SK-N-SH (cell line): ENCODE results near the gene PRSS48. TPM values are rescaled to one million over a fixed set of nuclear protein-coding genes. Genes with fewer than 3 reads are reported as not detected.

Experiments used
- CTCF ChIA-PET: fragments of 300-600, 350-600 bp; formaldehyde crosslinking; extraction: SDS; loops from one replicate; lab custom pipeline; 2021; lab: Yijun Ruan, JAX
- POLR2A ChIA-PET: fragments of 350-600 bp; sonication (Branson Sonifier 250); formaldehyde crosslinking; extraction: SDS; loops from one replicate; lab custom pipeline; 2020; ENCODE audit warnings: antibody characterized with exemption, inconsistent platforms; lab: Yijun Ruan, JAX
- DNase-seq: peaks from one replicate; pipeline ENCODE4 v3.0.0; 2012
- H2AFZ ChIP-seq: fragments of 200-600 bp; sonication (generic); 2 replicates; pipeline ENCODE4 v1.8.1; 2016; ENCODE audit warnings: antibody characterized with exemption, mild to moderate bottlenecking, low read depth
- H3F3A ChIP-seq: fragments of 200-600 bp; sonication (generic); replicated peaks from 2 replicates; pipeline ENCODE3; 2016; ENCODE audit warnings: antibody characterized with exemption, mild to moderate bottlenecking; ENCODE audit not compliant: insufficient read depth
- H3K27ac ChIP-seq, 2 experiments: fragments of 200-500 bp in 1 of 2; fragments of 200-600 bp in 1 of 2; sonication (Bioruptor generic) in 1 of 2; sonication (generic), shearing (Covaris generic) in 1 of 2; 2 replicates each; pipeline versions ENCODE4 v1.5.1 to v1.6.1; 2014 to 2016; ENCODE audit warnings: low read depth in 2 of 2, inconsistent platforms in 1 of 2, low read length in 1 of 2, mild to moderate bottlenecking in 1 of 2, mixed read lengths in 1 of 2
- H3K27me3 ChIP-seq: fragments of 200-600 bp; sonication (generic), shearing (Covaris generic); 2 replicates; pipeline ENCODE4 v1.6.1; 2016; ENCODE audit warnings: mixed run types; ENCODE audit not compliant: insufficient read depth
- H3K36me3 ChIP-seq, 2 experiments: fragments of 200-500 bp in 1 of 2; fragments of 200-600 bp in 1 of 2; sonication (Bioruptor generic) in 1 of 2; sonication (generic) in 1 of 2; replicated peaks in 1 of 2; 2 replicates each; pipeline versions ENCODE3 to v1.5.1; 2014 to 2016; ENCODE audit warnings: low read length in 1 of 2, mild to moderate bottlenecking in 1 of 2; ENCODE audit not compliant: insufficient read depth in 2 of 2, control insufficient read depth in 1 of 2
- H3K4me1 ChIP-seq, 2 experiments: fragments of 200-500 bp in 1 of 2; fragments of 200-600 bp in 1 of 2; sonication (Bioruptor generic) in 1 of 2; sonication (generic), shearing (Covaris generic) in 1 of 2; 2 replicates each; pipeline versions ENCODE4 v1.5.1 to v1.6.1; 2014 to 2016; ENCODE audit warnings: low read depth in 1 of 2, low read length in 1 of 2, mixed run types in 1 of 2; ENCODE audit not compliant: insufficient read depth in 2 of 2, control insufficient read depth in 1 of 2
- H3K4me2 ChIP-seq: fragments of 200-600 bp; sonication (generic), shearing (Covaris generic); 2 replicates; pipeline ENCODE4 v1.6.1; 2017; ENCODE audit warnings: mixed run types
- H3K4me3 ChIP-seq, 2 experiments: fragments of 200-500 bp in 1 of 2; fragments of 200-600 bp in 1 of 2; sonication (Bioruptor generic) in 1 of 2; sonication (generic), shearing (Covaris generic) in 1 of 2; 2 replicates each; pipeline versions ENCODE4 v1.5.1 to v1.8.1; 2014 to 2016; ENCODE audit warnings: low read depth in 2 of 2, inconsistent platforms in 1 of 2, low read length in 1 of 2, mild to moderate bottlenecking in 1 of 2, mixed read lengths in 1 of 2, moderate library complexity in 1 of 2
- H3K79me2 ChIP-seq: fragments of 200-600 bp; sonication (generic); 2 replicates; pipeline ENCODE4 v1.8.1; 2017; ENCODE audit warnings: mild to moderate bottlenecking; ENCODE audit not compliant: insufficient read depth
- H3K9ac ChIP-seq: fragments of 200-600 bp; sonication (generic); 2 replicates; pipeline ENCODE4 v1.6.1; 2017; ENCODE audit warnings: mixed run types
- H3K9me2 ChIP-seq: fragments of 200-600 bp; sonication (generic); 2 replicates; pipeline ENCODE4 v1.6.1; 2017; ENCODE audit warnings: mixed run types
- H3K9me3 ChIP-seq: fragments of 200-600 bp; sonication (generic); 2 replicates; pipeline ENCODE4 v1.6.1; 2017; ENCODE audit warnings: mixed run types, mild to moderate bottlenecking, moderate library complexity
- H4K20me1 ChIP-seq: fragments of 200-600 bp; sonication (generic); 2 replicates; pipeline ENCODE4 v1.6.1; 2017; ENCODE audit warnings: mild to moderate bottlenecking, mixed run types; ENCODE audit not compliant: insufficient read depth
- CHD2 ChIP-seq: fragments of 150-350 bp; IDR thresholded peaks from 2 replicates; pipeline ENCODE4 v1.6.1; 2018; ENCODE audit warnings: low read length; ENCODE audit not compliant: partially characterized antibody
- ELF1 ChIP-seq: IDR thresholded peaks from 2 replicates; pipeline ENCODE4 v1.4.0; 2012
- EZH2phosphoT487 ChIP-seq: fragments of 200-600 bp; sonication (generic); IDR thresholded peaks from 2 replicates; pipeline ENCODE4 v1.6.1; 2017; ENCODE audit warnings: low read depth, mixed run types, mild to moderate bottlenecking, antibody characterized with exemption, moderate library complexity, borderline replicate concordance
- FOSL2 ChIP-seq: IDR thresholded peaks from 2 replicates; pipeline ENCODE4 v1.4.0; 2012; ENCODE audit warnings: low read depth, mild to moderate bottlenecking, moderate library complexity, borderline replicate concordance
- FOXJ3 ChIP-seq: sonication (generic); formaldehyde crosslinking; IDR thresholded peaks from 2 replicates; pipeline ENCODE4 v1.5.1; 2020; ENCODE audit warnings: mild to moderate bottlenecking, missing genetic modification reagents
- GABPA ChIP-seq: IDR thresholded peaks from 2 replicates; pipeline ENCODE4 v1.4.0; 2012; ENCODE audit warnings: low read depth, mild to moderate bottlenecking
- JUND ChIP-seq: IDR thresholded peaks from 2 replicates; pipeline ENCODE4 v1.4.0; 2012
- MXI1 ChIP-seq: IDR thresholded peaks from 2 replicates; pipeline ENCODE4 v1.6.1; 2012; ENCODE audit warnings: mild to moderate bottlenecking, low read depth, low read length, improper control_type of control experiment
- POLR2AphosphoS5 ChIP-seq: IDR thresholded peaks from 2 replicates; pipeline ENCODE4 v1.6.1; 2012; ENCODE audit warnings: low read depth, low read length
- RAD21 ChIP-seq: IDR thresholded peaks from 2 replicates; pipeline ENCODE4 v1.6.1; 2012; ENCODE audit warnings: mild to moderate bottlenecking, low read length
- SMC3 ChIP-seq: IDR thresholded peaks from 2 replicates; pipeline ENCODE4 v1.6.1; 2012; ENCODE audit warnings: low read depth, low read length, improper control_type of control experiment
- TCF12 ChIP-seq: IDR thresholded peaks from 2 replicates; pipeline ENCODE4 v1.4.0; 2012
- TEAD4 ChIP-seq: IDR thresholded peaks from 2 replicates; pipeline ENCODE4 v1.4.0; 2012; ENCODE audit warnings: mild to moderate bottlenecking, borderline replicate concordance; ENCODE audit not compliant: insufficient read depth
- YY1 ChIP-seq: IDR thresholded peaks from 2 replicates; pipeline ENCODE4 v1.4.0; 2012; ENCODE audit warnings: low read depth, mild to moderate bottlenecking
- WGBS: methylation state at CpG from one replicate; pipeline ENCODE4 v1.1.6; 2017; ENCODE audit warnings: low lambda C conversion rate; 5-methylcytosine and 5-hydroxymethylcytosine counted together
- polyA plus RNA-seq, 3 experiments: library from polyadenylated mRNA; depleted of rRNA; stranded (reverse); fragments of >200 nt; gene quantifications; 2 replicates each; pipeline ENCODE4 v1.2.3, GENCODE V29; 2012
- TF ChIP-seq, protein P1 (sequence below): fragments of 150-350 bp; IDR thresholded peaks from 2 replicates; pipeline ENCODE4 v1.6.1; 2016; ENCODE audit warnings: mild to moderate bottlenecking, low read depth, low read length
- TF ChIP-seq, protein P2 (sequence below): IDR thresholded peaks from 2 replicates; pipeline ENCODE4 v1.4.0; 2012; ENCODE audit warnings: low read depth
- TF ChIP-seq, protein P3 (sequence below): IDR thresholded peaks from 2 replicates; pipeline ENCODE4 v1.4.0; 2012; ENCODE audit warnings: low read depth, borderline replicate concordance
- TF ChIP-seq, protein P4 (sequence below): IDR thresholded peaks from 2 replicates; pipeline ENCODE4 v1.4.0; 2012; ENCODE audit warnings: low read depth, borderline replicate concordance
- TF ChIP-seq, protein P5 (sequence below): fragments of 200-600 bp; sonication (generic); IDR thresholded peaks from 2 replicates; pipeline ENCODE4 v1.6.1; 2017; ENCODE audit warnings: antibody characterized with exemption, mild to moderate bottlenecking, moderate library complexity
- TF ChIP-seq, protein P6 (sequence below): IDR thresholded peaks from 2 replicates; pipeline ENCODE4; 2012

The PRSS48 gene
- polyA plus RNA-seq, 1 of the 3 experiments (the other 2 are of a cell fraction), result not detected

DNA sequence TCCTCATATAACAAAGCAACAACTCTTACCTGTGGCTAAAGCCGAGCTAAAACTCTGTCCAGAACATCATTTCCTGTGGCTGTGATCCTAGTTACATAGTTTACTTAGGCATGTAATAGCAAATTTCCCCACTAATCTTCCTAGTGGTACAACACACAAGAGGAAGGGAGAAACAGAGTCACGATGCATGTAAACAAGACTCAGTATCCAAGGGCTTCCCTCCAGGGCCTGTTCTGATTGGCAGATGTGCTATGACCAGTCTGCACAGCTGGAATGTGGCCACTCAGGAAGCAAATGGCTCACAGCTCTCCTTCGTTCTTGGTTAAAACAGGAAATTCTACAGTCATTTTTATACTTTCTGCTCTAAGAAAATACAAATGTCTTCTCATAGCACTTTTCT is 49.2 kb upstream of the PRSS48 start:
- Histone ChIP-seq H3K36me3 (peaks cover 0 to 18% of the 10 kb centered on the region in 2 experiments), H3K27ac (peak overlapping the region in 1 of 2 experiments; percentile 90; a peak in 3 of 4 replicates), H3K4me2 (peak overlapping the region; percentile 49), H3K27me3 (no peaks in the 10 kb centered on the region), H4K20me1 (no peaks in the 10 kb centered on the region), H3F3A (peaks cover 35% of the 10 kb centered on the region), H3K4me1 (peaks cover 2 to 26% of the 10 kb centered on the region in 2 experiments; a peak in 3 of 4 replicates), H3K4me3 (no peak overlapping the region; a peak in 1 of 4 replicates), H2AFZ (0 out of 2 replicates have a peak overlapping the region, but pooled peaks have one; percentile 1), H3K9ac (no peak overlapping the region), H3K9me3 (no peaks in the 10 kb centered on the region), H3K79me2 (peaks cover 35% of the 10 kb centered on the region), H3K9me2 (no peaks in the 10 kb centered on the region)
- no peak for DNase-seq
- ChIA-PET CTCF (interaction anchor here (1.2 kb wide), 1 partner anchor 11 kb away, joined by 3 read pairs; no protein-coding TSS in a partner anchor), POLR2A (no interaction called here)
- WGBS, result 44% methylated on average over 3 of the region's 3 CpGs
- TF ChIP-seq, protein P1, sequence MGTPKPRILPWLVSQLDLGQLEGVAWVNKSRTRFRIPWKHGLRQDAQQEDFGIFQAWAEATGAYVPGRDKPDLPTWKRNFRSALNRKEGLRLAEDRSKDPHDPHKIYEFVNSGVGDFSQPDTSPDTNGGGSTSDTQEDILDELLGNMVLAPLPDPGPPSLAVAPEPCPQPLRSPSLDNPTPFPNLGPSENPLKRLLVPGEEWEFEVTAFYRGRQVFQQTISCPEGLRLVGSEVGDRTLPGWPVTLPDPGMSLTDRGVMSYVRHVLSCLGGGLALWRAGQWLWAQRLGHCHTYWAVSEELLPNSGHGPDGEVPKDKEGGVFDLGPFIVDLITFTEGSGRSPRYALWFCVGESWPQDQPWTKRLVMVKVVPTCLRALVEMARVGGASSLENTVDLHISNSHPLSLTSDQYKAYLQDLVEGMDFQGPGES, result no peak
- TF ChIP-seq POLR2AphosphoS5 (no peak), RAD21 (no peak), SMC3 (no peak), TEAD4 (no peak), GABPA (no peak), MXI1 (no peak), CHD2 (no peak), TCF12 (no peak), YY1 (no peak), FOSL2 (no peak), ELF1 (no peak), JUND (no peak), FOXJ3 (CRISPR knock-in tag) (no peak), EZH2phosphoT487 (no peak)
- TF ChIP-seq, protein P2, sequence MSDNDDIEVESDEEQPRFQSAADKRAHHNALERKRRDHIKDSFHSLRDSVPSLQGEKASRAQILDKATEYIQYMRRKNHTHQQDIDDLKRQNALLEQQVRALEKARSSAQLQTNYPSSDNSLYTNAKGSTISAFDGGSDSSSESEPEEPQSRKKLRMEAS, result no peak
- TF ChIP-seq, protein P3, sequence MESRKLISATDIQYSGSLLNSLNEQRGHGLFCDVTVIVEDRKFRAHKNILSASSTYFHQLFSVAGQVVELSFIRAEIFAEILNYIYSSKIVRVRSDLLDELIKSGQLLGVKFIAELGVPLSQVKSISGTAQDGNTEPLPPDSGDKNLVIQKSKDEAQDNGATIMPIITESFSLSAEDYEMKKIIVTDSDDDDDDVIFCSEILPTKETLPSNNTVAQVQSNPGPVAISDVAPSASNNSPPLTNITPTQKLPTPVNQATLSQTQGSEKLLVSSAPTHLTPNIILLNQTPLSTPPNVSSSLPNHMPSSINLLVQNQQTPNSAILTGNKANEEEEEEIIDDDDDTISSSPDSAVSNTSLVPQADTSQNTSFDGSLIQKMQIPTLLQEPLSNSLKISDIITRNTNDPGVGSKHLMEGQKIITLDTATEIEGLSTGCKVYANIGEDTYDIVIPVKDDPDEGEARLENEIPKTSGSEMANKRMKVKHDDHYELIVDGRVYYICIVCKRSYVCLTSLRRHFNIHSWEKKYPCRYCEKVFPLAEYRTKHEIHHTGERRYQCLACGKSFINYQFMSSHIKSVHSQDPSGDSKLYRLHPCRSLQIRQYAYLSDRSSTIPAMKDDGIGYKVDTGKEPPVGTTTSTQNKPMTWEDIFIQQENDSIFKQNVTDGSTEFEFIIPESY, result no peak
- TF ChIP-seq, protein P4, sequence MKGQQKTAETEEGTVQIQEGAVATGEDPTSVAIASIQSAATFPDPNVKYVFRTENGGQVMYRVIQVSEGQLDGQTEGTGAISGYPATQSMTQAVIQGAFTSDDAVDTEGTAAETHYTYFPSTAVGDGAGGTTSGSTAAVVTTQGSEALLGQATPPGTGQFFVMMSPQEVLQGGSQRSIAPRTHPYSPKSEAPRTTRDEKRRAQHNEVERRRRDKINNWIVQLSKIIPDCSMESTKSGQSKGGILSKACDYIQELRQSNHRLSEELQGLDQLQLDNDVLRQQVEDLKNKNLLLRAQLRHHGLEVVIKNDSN, result no peak
- TF ChIP-seq, protein P5, sequence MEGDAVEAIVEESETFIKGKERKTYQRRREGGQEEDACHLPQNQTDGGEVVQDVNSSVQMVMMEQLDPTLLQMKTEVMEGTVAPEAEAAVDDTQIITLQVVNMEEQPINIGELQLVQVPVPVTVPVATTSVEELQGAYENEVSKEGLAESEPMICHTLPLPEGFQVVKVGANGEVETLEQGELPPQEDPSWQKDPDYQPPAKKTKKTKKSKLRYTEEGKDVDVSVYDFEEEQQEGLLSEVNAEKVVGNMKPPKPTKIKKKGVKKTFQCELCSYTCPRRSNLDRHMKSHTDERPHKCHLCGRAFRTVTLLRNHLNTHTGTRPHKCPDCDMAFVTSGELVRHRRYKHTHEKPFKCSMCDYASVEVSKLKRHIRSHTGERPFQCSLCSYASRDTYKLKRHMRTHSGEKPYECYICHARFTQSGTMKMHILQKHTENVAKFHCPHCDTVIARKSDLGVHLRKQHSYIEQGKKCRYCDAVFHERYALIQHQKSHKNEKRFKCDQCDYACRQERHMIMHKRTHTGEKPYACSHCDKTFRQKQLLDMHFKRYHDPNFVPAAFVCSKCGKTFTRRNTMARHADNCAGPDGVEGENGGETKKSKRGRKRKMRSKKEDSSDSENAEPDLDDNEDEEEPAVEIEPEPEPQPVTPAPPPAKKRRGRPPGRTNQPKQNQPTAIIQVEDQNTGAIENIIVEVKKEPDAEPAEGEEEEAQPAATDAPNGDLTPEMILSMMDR, result no peak
- TF ChIP-seq, protein P6, sequence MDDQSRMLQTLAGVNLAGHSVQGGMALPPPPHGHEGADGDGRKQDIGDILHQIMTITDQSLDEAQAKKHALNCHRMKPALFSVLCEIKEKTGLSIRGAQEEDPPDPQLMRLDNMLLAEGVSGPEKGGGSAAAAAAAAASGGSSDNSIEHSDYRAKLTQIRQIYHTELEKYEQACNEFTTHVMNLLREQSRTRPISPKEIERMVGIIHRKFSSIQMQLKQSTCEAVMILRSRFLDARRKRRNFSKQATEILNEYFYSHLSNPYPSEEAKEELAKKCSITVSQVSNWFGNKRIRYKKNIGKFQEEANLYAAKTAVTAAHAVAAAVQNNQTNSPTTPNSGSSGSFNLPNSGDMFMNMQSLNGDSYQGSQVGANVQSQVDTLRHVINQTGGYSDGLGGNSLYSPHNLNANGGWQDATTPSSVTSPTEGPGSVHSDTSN, result no peak
